Astrocyte (in vitro differentiated cells and primary cell): ENCODE measurements around the gene MPND. TPM values are rescaled to one million over a fixed set of nuclear protein-coding genes. Genes with fewer than 3 reads are reported as not detected.
A peak's percentile ranks its signal among the peaks of the same experiment; 100 is the strongest.

Experiments used
- DNase-seq: peaks from one replicate; pipeline ENCODE4 v3.0.0-alpha.2; 2010; ENCODE audit warnings: low read depth
- FAIRE-seq: peaks from 2 replicates; lab custom pipeline; 2011; peaks lifted over from hg19 to GRCh38; lab: Jason Lieb, UNC
- H2AFZ ChIP-seq: 2 replicates; pipeline ENCODE4 v1.6.0; 2012; ENCODE audit warnings: low read depth, low read length, inconsistent platforms
- H3K27ac ChIP-seq: 2 replicates; pipeline ENCODE4 v1.5.1; 2011; ENCODE audit warnings: low read depth, low read length, inconsistent platforms
- H3K27me3 ChIP-seq: 2 replicates; pipeline ENCODE4 v1.6.0; 2011; ENCODE audit warnings: low read length, inconsistent platforms; ENCODE audit not compliant: insufficient read depth
- H3K36me3 ChIP-seq: 2 replicates; pipeline ENCODE4 v1.5.1; 2011; ENCODE audit warnings: low read length, inconsistent platforms; ENCODE audit not compliant: insufficient read depth
- H3K4me1 ChIP-seq: 2 replicates; pipeline ENCODE4 v1.5.1; 2011; ENCODE audit warnings: low read length, inconsistent platforms; ENCODE audit not compliant: insufficient read depth
- H3K4me2 ChIP-seq: 2 replicates; pipeline ENCODE4 v1.6.0; 2012; ENCODE audit warnings: low read length, inconsistent platforms
- H3K4me3 ChIP-seq: 2 replicates; pipeline ENCODE4 v1.5.1; 2011; ENCODE audit warnings: low read depth, mild to moderate bottlenecking, low read length, inconsistent platforms; ENCODE audit not compliant: insufficient read depth
- H3K79me2 ChIP-seq: 2 replicates; pipeline ENCODE4 v1.6.0; 2012; ENCODE audit warnings: mild to moderate bottlenecking, low read length, inconsistent platforms; ENCODE audit not compliant: insufficient read depth
- H3K9ac ChIP-seq: 2 replicates; pipeline ENCODE4 v1.6.0; 2012; ENCODE audit warnings: mild to moderate bottlenecking, low read length, inconsistent platforms
- H3K9me3 ChIP-seq: 2 replicates; pipeline ENCODE4 v1.5.1; 2012; ENCODE audit warnings: low read depth, mild to moderate bottlenecking, low read length, inconsistent platforms; ENCODE audit not compliant: insufficient read depth
- H4K20me1 ChIP-seq: 2 replicates; pipeline ENCODE4 v1.6.0; 2012; ENCODE audit warnings: low read length, inconsistent platforms; ENCODE audit not compliant: insufficient read depth
- H3K27ac Mint-ChIP-seq: one replicate; pipeline ENCODE4 v1.8.0; 2021; ENCODE audit warnings: mild to moderate bottlenecking, mixed read lengths; ENCODE audit not compliant: unreplicated experiment
- H3K27me3 Mint-ChIP-seq: one replicate; pipeline ENCODE4 v1.8.0; 2021; ENCODE audit warnings: low read depth, mixed read lengths; ENCODE audit not compliant: unreplicated experiment
- H3K36me3 Mint-ChIP-seq: one replicate; pipeline ENCODE4 v1.8.0; 2021; ENCODE audit warnings: low read depth, mixed read lengths; ENCODE audit not compliant: unreplicated experiment
- H3K4me1 Mint-ChIP-seq: one replicate; pipeline ENCODE4 v1.8.0; 2021; ENCODE audit warnings: low read depth, mixed read lengths; ENCODE audit not compliant: unreplicated experiment
- H3K4me3 Mint-ChIP-seq: one replicate; pipeline ENCODE4 v1.8.0; 2021; ENCODE audit warnings: mild to moderate bottlenecking, moderate library complexity, mixed read lengths; ENCODE audit not compliant: unreplicated experiment
- H3K9me3 Mint-ChIP-seq: one replicate; pipeline ENCODE4 v1.8.0; 2021; ENCODE audit warnings: mild to moderate bottlenecking, mixed read lengths; ENCODE audit not compliant: unreplicated experiment
- EZH2 ChIP-seq: IDR thresholded peaks from 2 replicates; pipeline ENCODE4 v1.6.1; 2012; ENCODE audit warnings: mild to moderate bottlenecking, low read length, inconsistent platforms; ENCODE audit not compliant: insufficient read depth
- total RNA-seq: library from RNA; stranded (reverse); gene quantifications from 2 replicates; pipeline ENCODE4 v1.2.1, GENCODE V29; 2021
- TF ChIP-seq, protein P1 (sequence below): IDR thresholded peaks from 2 replicates; pipeline ENCODE4 v1.5.1; 2011; ENCODE audit warnings: low read depth, mild to moderate bottlenecking, inconsistent platforms, low read length, moderate library complexity; ENCODE audit not compliant: insufficient read depth

MPND gene
- total RNA-seq, 1 donor from 2014 or later = 14.7 TPM

- FAIRE-seq (no peak), DNase-seq (no peak)
- Mint-ChIP-seq H3K4me1 (peaks cover 2% of the 10 kb centered on the region), H3K4me3 (no peak overlapping the region), H3K9me3 (peaks cover 13% of the 10 kb centered on the region), H3K27me3 (no peaks in the 10 kb centered on the region), H3K27ac (no peak overlapping the region), H3K36me3 (peaks cover 13% of the 10 kb centered on the region)
- TF ChIP-seq EZH2 = no peak
- TF ChIP-seq, protein P1, sequence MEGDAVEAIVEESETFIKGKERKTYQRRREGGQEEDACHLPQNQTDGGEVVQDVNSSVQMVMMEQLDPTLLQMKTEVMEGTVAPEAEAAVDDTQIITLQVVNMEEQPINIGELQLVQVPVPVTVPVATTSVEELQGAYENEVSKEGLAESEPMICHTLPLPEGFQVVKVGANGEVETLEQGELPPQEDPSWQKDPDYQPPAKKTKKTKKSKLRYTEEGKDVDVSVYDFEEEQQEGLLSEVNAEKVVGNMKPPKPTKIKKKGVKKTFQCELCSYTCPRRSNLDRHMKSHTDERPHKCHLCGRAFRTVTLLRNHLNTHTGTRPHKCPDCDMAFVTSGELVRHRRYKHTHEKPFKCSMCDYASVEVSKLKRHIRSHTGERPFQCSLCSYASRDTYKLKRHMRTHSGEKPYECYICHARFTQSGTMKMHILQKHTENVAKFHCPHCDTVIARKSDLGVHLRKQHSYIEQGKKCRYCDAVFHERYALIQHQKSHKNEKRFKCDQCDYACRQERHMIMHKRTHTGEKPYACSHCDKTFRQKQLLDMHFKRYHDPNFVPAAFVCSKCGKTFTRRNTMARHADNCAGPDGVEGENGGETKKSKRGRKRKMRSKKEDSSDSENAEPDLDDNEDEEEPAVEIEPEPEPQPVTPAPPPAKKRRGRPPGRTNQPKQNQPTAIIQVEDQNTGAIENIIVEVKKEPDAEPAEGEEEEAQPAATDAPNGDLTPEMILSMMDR = no peak
- Histone ChIP-seq H4K20me1 (no peaks in the 10 kb centered on the region), H3K27ac (no peak overlapping the region), H3K4me2 (no peak overlapping the region), H3K79me2 (no peaks in the 10 kb centered on the region), H2AFZ (no peak overlapping the region), H3K4me3 (no peak overlapping the region), H3K36me3 (no peaks in the 10 kb centered on the region), H3K27me3 (no peaks in the 10 kb centered on the region), H3K4me1 (peaks cover 3% of the 10 kb centered on the region), H3K9ac (no peak overlapping the region), H3K9me3 (no peaks in the 10 kb centered on the region)
These were observed 19.1 kb upstream of the MPND start for GRCh38 chr19:4324228-4324627.

- Histone ChIP-seq H3K9ac (no peak overlapping the region), H3K36me3 (no peaks in the 10 kb centered on the region), H3K79me2 (no peaks in the 10 kb centered on the region), H3K9me3 (no peaks in the 10 kb centered on the region), H3K27me3 (no peaks in the 10 kb centered on the region), H2AFZ (no peak overlapping the region), H3K4me2 (peak overlapping the region; percentile 64), H3K27ac (no peak overlapping the region), H4K20me1 (no peaks in the 10 kb centered on the region), H3K4me3 (no peak overlapping the region), H3K4me1 (peaks cover 3% of the 10 kb centered on the region)
- H3K27me3 Mint-ChIP-seq = no peaks in the 10 kb centered on the region
- H3K27ac Mint-ChIP-seq = peak overlapping the region; percentile 48
- H3K4me3 Mint-ChIP-seq = peak overlapping the region; percentile 74
- TF ChIP-seq, protein P1 = no peak
- TF ChIP-seq EZH2 = no peak
- H3K36me3 Mint-ChIP-seq = peaks cover 3% of the 10 kb centered on the region
- FAIRE-seq (no peak), DNase-seq (no peak)
- H3K9me3 Mint-ChIP-seq = no peaks in the 10 kb centered on the region
- peaks cover 2% of the 10 kb centered on the region for H3K4me1 Mint-ChIP-seq
These were observed 17.0 kb upstream of the MPND start for GRCh38 chr19:4326215-4326836.

GRCh38 chr19:4326837-4327251 lies 16.5 kb upstream of the MPND start:
- no peak for FAIRE-seq
- Histone ChIP-seq H3K9ac (no peak overlapping the region), H3K9me3 (no peaks in the 10 kb centered on the region), H3K4me2 (peak overlapping the region; percentile 64), H4K20me1 (no peaks in the 10 kb centered on the region), H3K36me3 (no peaks in the 10 kb centered on the region), H3K27me3 (no peaks in the 10 kb centered on the region), H3K4me3 (no peak overlapping the region), H3K4me1 (peaks cover 3% of the 10 kb centered on the region), H2AFZ (peak overlapping the region; percentile 51), H3K27ac (no peak overlapping the region), H3K79me2 (no peaks in the 10 kb centered on the region)
- H3K4me3 Mint-ChIP-seq = peak overlapping the region; percentile 74
- TF ChIP-seq EZH2 = no peak
- TF ChIP-seq, protein P1 = no peak
- peaks cover 2% of the 10 kb centered on the region for H3K4me1 Mint-ChIP-seq
- H3K27me3 Mint-ChIP-seq = no peaks in the 10 kb centered on the region
- no peak for DNase-seq
- H3K36me3 Mint-ChIP-seq = peaks cover 3% of the 10 kb centered on the region
- no peaks in the 10 kb centered on the region for H3K9me3 Mint-ChIP-seq
- H3K27ac Mint-ChIP-seq = no peak overlapping the region
